ENCODE results near the gene ANKZF1. TPM values are rescaled to one million over a fixed set of nuclear protein-coding genes. Genes with fewer than 3 reads are reported as not detected.

ANKZF1 gene
- total RNA-seq, 1 donor from 2014 or later, result 112 TPM

- Mint-ChIP-seq H3K27ac (no peak overlapping the region), H3K4me3 (no peak overlapping the region), H3K27me3 (ENCODE audit: insufficient read depth) (peaks cover 6% of the 10 kb centered on the region), H3K4me1 (ENCODE audit: low read depth) (peaks cover 21% of the 10 kb centered on the region), H3K36me3 (ENCODE audit: low read depth) (no peaks in the 10 kb centered on the region), H3K9me3 (no peaks in the 10 kb centered on the region)
- intact Hi-C loops (cut with micrococcal nuclease), result no loop called here
- DNase-seq (ENCODE audit: low spot score), result no peak
Measured at GRCh38 chr2:219274361-219274921, 44.8 kb downstream of the ANKZF1 start.

GRCh38 chr2:219277703-219278654 is 48.4 kb downstream of the ANKZF1 start:
- Mint-ChIP-seq H3K36me3 (ENCODE audit: low read depth) (peaks cover 15% of the 10 kb centered on the region), H3K27ac (peak overlapping the region; percentile 93), H3K9me3 (no peaks in the 10 kb centered on the region), H3K4me1 (ENCODE audit: low read depth) (peaks cover 45% of the 10 kb centered on the region), H3K27me3 (ENCODE audit: insufficient read depth) (peaks cover 4% of the 10 kb centered on the region), H3K4me3 (peak overlapping the region; percentile 73)
- DNase-seq (ENCODE audit: low spot score), result peak; percentile 67
- intact Hi-C loops (cut with micrococcal nuclease), result loop anchor here (2.0 kb wide), 3 partner anchors 33 to 881 kb away; partner anchors contain the start of genes CHPF, GLB1L and STK16

- Mint-ChIP-seq H3K27me3 (ENCODE audit: insufficient read depth) (peaks cover 3% of the 10 kb centered on the region), H3K4me1 (ENCODE audit: low read depth) (peaks cover 45% of the 10 kb centered on the region), H3K27ac (peak overlapping the region; percentile 93), H3K9me3 (no peaks in the 10 kb centered on the region), H3K36me3 (ENCODE audit: low read depth) (peaks cover 21% of the 10 kb centered on the region), H3K4me3 (peak overlapping the region; percentile 76)
- intact Hi-C loops (cut with micrococcal nuclease), result loop anchor here (1.0 to 2.0 kb wide), 14 partner anchors 16 to 882 kb away; partner anchors contain the start of genes ANKZF1, ATG9A, CHPF and DNPEP
- no peak for DNase-seq (ENCODE audit: low spot score)
Measured at GRCh38 chr2:219278655-219279150, 49.1 kb downstream of the ANKZF1 start.

GRCh38 chr2:219279151-219279915 is 49.7 kb downstream of the ANKZF1 start, which contains the start of gene DNAJB2:
Gene DNAJB2, plus strand, starts transcription at chr2:219279366. Its CDS starts 468 bp downstream, at chr2:219279834.
- peak; percentile 99 for DNase-seq (ENCODE audit: low spot score)
- Mint-ChIP-seq H3K27me3 (ENCODE audit: insufficient read depth) (no peaks in the 10 kb centered on the region), H3K4me3 (peak within 1 kb of the TSS; percentile 94), H3K36me3 (ENCODE audit: low read depth) (peaks cover 22% of the 10 kb centered on the region), H3K27ac (peak within 1 kb of the TSS; percentile 99), H3K4me1 (ENCODE audit: low read depth) (peaks cover 45% of the 10 kb centered on the region), H3K9me3 (no peaks in the 10 kb centered on the region)
- intact Hi-C loops (cut with micrococcal nuclease), result loop anchor here (1.0 to 2.0 kb wide), 14 partner anchors 15 to 883 kb away; partner anchors contain the start of genes ANKZF1, ATG9A, CHPF and DNPEP

- DNase-seq (ENCODE audit: low spot score), result no peak
- intact Hi-C loops (cut with micrococcal nuclease), result loop anchor here (1.0 to 2.0 kb wide), 14 partner anchors 14 to 883 kb away; partner anchors contain the start of genes ANKZF1, ATG9A, CHPF and DNPEP
- Mint-ChIP-seq H3K4me1 (ENCODE audit: low read depth) (peaks cover 45% of the 10 kb centered on the region), H3K4me3 (peak overlapping the region; percentile 94), H3K27me3 (ENCODE audit: insufficient read depth) (no peaks in the 10 kb centered on the region), H3K9me3 (no peaks in the 10 kb centered on the region), H3K36me3 (ENCODE audit: low read depth) (peaks cover 22% of the 10 kb centered on the region), H3K27ac (peak overlapping the region; percentile 99)
Measured at GRCh38 chr2:219279916-219280516, 50.4 kb downstream of the ANKZF1 start.

- intact Hi-C loops (cut with micrococcal nuclease), result no loop called here
- no peaks in the 10 kb centered on the region for H3K9me3 Mint-ChIP-seq
Measured at GRCh38 chr2:219280651-219281050, 51.0 kb downstream of the ANKZF1 start.

GRCh38 chr2:219281588-219281987 is 52.0 kb downstream of the ANKZF1 start:
- Mint-ChIP-seq H3K36me3 (ENCODE audit: low read depth) (peaks cover 28% of the 10 kb centered on the region), H3K4me3 (no peak overlapping the region), H3K27ac (no peak overlapping the region), H3K9me3 (no peaks in the 10 kb centered on the region), H3K27me3 (ENCODE audit: insufficient read depth) (no peaks in the 10 kb centered on the region), H3K4me1 (ENCODE audit: low read depth) (peaks cover 45% of the 10 kb centered on the region)
- intact Hi-C loops (cut with micrococcal nuclease), result no loop called here
- DNase-seq (ENCODE audit: low spot score), result no peak

More at GRCh38 chr2:219280651-219281050, 51.0 kb downstream of the ANKZF1 start:
- no peaks in the 10 kb centered on the region for H3K27me3 Mint-ChIP-seq (ENCODE audit: insufficient read depth)
- H3K27ac Mint-ChIP-seq, result peak overlapping the region; percentile 99
- H3K4me1 Mint-ChIP-seq (ENCODE audit: low read depth), result peaks cover 45% of the 10 kb centered on the region
- H3K36me3 Mint-ChIP-seq (ENCODE audit: low read depth), result peaks cover 24% of the 10 kb centered on the region
- H3K4me3 Mint-ChIP-seq, result peak overlapping the region; percentile 94
- DNase-seq (ENCODE audit: low spot score), result no peak

- intact Hi-C loops (cut with micrococcal nuclease), result no loop called here
- H3K4me3 Mint-ChIP-seq, result no peak overlapping the region
- H3K9me3 Mint-ChIP-seq, result no peaks in the 10 kb centered on the region
Measured at GRCh38 chr2:219282375-219282774, 52.8 kb downstream of the ANKZF1 start.

GRCh38 chr2:219282943-219283581 is 53.5 kb downstream of the ANKZF1 start:
- intact Hi-C loops (cut with micrococcal nuclease), result no loop called here

More at GRCh38 chr2:219282375-219282774, 52.8 kb downstream of the ANKZF1 start:
- Mint-ChIP-seq H3K4me1 (ENCODE audit: low read depth) (peaks cover 40% of the 10 kb centered on the region), H3K27ac (no peak overlapping the region), H3K27me3 (ENCODE audit: insufficient read depth) (no peaks in the 10 kb centered on the region), H3K36me3 (ENCODE audit: low read depth) (peaks cover 28% of the 10 kb centered on the region)
- DNase-seq (ENCODE audit: low spot score), result no peak

GRCh38 chr2:219284501-219285372 is 55.1 kb downstream of the ANKZF1 start:
- no peaks in the 10 kb centered on the region for H3K27me3 Mint-ChIP-seq (ENCODE audit: insufficient read depth)
- H3K36me3 Mint-ChIP-seq (ENCODE audit: low read depth), result peaks cover 28% of the 10 kb centered on the region
- no peaks in the 10 kb centered on the region for H3K9me3 Mint-ChIP-seq
- no peak for DNase-seq (ENCODE audit: low spot score)
- peaks cover 21% of the 10 kb centered on the region for H3K4me1 Mint-ChIP-seq (ENCODE audit: low read depth)
- intact Hi-C loops (cut with micrococcal nuclease), result no loop called here
- H3K27ac Mint-ChIP-seq, result no peak overlapping the region
- H3K4me3 Mint-ChIP-seq, result no peak overlapping the region

More at GRCh38 chr2:219282943-219283581, 53.5 kb downstream of the ANKZF1 start:
- Mint-ChIP-seq H3K27me3 (ENCODE audit: insufficient read depth) (no peaks in the 10 kb centered on the region), H3K4me1 (ENCODE audit: low read depth) (peaks cover 33% of the 10 kb centered on the region), H3K9me3 (no peaks in the 10 kb centered on the region), H3K4me3 (no peak overlapping the region), H3K36me3 (ENCODE audit: low read depth) (peaks cover 28% of the 10 kb centered on the region), H3K27ac (no peak overlapping the region)
- DNase-seq (ENCODE audit: low spot score), result no peak

- intact Hi-C loops (cut with micrococcal nuclease), result no loop called here
- Mint-ChIP-seq H3K9me3 (no peaks in the 10 kb centered on the region), H3K27ac (no peak overlapping the region), H3K4me1 (ENCODE audit: low read depth) (peaks cover 15% of the 10 kb centered on the region), H3K27me3 (ENCODE audit: insufficient read depth) (no peaks in the 10 kb centered on the region), H3K4me3 (no peak overlapping the region), H3K36me3 (ENCODE audit: low read depth) (peaks cover 28% of the 10 kb centered on the region)
- DNase-seq (ENCODE audit: low spot score), result no peak
Measured at GRCh38 chr2:219285373-219285735, 55.7 kb downstream of the ANKZF1 start.
